Measurements from ENCODE around the gene CENPW.

Gene CENPW

DNA sequence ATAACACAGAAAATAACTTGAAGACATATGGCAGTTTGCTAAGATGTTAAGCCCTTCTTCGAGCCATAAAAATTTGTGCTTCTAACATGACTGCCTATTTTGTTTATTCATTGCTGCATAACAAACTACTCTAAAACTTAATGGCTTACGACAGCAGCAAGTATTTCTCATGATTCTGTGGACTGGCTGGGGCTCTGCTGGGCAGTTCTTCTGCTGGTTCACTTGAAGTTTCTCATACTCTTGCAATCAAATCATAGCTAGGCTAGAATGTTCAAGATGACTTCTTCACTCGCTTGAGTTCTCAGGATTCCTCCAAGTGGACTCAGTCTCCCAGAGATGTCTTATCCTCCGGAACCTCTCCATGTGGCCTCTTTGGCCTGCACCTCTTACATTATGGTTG is 33.4 kb downstream of the CENPW start:
- DNase-seq (ENCODE audit: low read depth), result no peak

GRCh38 chr6:126374372-126374771 is 34.5 kb downstream of the CENPW start:
- DNase-seq (ENCODE audit: low read depth), result no peak

DNA sequence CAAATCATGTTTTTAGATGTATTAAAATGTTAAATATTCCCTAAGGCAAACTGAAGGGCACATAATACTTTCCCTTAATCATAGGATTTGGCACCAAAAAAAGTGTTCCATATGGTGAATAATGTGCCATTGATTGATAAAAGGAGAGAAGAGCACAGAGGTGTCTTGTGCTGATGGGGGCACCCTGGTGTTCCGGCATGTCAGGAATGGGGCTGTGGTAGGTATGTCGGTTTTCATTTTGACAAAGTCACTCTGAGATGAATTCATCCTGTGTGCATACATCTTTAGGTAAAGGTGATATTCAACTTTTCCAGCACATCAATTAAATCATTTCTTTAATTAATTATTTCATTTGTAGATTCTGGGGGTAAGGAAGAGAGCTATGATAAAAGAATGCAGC is 36.8 kb downstream of the CENPW start:
- DNase-seq (ENCODE audit: low read depth), result no peak

DNA sequence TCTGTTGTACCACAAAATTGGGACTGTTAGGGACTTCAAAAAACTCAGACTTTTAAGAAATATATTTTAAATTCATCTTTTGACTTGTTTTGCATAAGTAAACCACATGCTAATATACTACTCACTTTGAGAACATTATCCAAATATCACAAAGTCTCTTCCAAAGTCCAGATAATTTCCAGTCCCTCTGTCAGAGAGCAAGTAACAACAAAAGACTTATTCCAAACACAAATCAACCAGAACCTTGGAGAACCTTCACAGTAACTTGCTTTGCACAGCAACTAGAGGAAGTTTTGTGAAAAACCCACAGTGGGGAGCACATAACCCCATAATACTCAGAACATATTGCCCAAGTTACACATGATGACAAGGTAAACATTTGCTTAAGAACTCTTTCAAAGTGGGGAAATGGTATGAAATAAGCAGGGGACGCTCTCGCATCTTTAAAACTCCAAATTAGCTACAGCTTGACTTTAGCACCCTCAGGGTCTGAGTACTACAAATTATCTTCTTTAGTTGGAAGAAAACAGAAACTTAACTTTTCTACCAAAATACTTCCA is 37.8 kb downstream of the CENPW start:
- DNase-seq (ENCODE audit: low read depth), result no peak

DNA sequence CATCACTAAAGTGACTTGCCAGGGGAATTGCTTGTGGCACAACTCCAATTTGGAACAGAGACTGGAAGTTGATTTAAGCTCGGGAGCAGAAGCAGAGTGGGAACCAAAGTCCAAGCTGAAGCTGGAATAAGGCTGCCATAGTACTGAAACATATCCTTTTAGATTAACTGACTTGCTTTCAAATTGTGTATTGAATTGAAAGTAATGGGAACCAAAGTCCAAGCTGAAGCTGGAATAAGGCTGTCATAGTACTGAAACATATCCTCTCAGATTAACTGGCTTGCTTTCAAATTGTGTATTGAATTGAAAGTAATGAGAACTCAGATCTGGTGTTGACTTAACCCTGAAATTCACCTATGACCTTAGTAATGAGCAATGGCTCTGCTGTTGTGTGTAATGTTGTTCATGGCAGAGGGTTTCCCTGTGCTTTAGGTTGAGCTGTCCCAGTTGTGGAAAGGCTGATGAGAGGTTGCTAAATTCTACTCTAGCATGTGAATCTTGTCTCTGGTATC is 40.2 kb downstream of the CENPW start:
- DNase-seq (ENCODE audit: low read depth), result no peak

DNA sequence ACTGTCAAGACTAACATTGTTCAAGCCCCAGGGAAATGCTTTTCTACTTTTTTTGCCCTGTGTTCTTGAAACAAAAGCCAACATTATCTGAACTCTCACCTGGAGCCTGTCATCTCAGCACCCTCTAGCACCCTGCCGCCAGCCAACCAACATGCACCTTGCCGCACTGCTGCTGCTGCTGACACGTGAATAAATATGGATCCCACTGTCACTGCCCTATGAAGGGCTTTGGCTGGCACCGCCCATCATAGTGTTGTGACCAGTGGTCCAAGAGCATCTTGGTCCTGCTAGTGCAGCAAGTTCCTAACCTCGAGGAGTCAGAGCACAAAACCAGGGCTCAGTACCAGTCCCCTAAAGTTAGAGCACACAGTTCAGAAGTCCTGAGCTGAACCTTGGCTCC is 41.6 kb downstream of the CENPW start:
- DNase-seq (ENCODE audit: low read depth), result no peak

DNA sequence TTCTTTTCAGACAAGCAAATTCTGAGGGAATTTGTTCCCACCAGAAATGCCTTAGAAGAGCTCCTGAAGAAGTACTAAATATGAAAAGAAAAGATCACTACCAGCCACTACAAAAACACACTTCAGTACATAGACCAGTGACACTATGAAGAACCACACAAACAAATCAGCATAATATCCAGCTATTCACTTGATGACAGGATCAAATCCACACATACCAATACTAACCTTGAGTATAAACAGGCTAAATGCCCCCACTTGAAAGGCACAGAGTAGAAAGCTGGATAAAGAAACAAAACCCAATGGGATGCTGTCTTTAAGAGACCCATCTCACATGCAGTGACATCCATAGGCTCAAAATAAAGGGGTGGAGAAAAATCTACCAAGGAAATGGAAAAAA is 43.3 kb downstream of the CENPW start:
- no peak for DNase-seq (ENCODE audit: low read depth)

DNA sequence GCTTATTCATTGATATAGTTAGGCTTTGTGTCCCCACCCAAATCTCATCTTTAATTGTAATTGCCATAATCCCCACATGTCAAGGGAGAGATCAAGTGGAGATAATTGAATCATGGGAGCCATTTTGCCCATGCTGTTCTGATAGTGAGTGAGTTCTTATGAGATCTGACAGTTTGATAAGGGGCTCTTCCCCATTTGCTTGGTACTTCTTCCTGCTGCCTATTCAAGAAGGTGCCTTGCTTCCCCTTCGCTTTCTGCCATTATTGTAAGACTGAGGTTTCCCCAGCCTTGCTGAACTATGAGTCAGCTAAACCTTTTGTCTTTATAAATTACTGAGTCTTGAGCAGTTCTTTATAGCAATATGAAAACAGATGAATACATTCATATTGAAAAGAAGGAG is 45.6 kb downstream of the CENPW start:
- DNase-seq (ENCODE audit: low read depth), result no peak

DNA sequence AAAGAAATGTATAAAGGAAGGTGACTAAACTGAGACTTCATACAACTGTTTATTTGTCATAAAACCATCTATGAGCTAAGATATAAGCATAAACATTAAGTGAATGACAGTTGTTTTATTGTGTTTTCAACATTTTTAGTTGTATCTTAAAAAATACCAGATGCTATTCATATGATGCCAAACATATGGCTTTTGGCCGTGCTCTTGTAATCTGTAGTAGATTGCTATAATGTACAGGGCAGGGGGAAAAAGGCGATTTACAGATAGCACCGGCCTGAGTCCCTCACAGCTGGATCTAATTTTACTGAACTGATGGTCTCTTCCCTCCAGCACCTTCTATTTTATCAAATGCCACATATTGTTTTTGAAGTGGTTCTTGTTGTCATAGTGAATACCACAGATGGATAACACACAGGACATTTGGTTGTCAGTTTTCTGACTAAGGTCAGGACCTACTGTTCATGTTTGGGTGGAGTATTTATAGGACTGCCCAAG is 48.2 kb downstream of the CENPW start:
- no peak for DNase-seq (ENCODE audit: low read depth)

- DNase-seq (ENCODE audit: low read depth), result no peak
Measured at GRCh38 chr6:126396131-126396530, 56.2 kb downstream of the CENPW start.
